GM19452 (cell line): ENCODE measurements around the gene ODAD3.

Experiments
- ATAC-seq: cut with Tn5 transposase; IDR thresholded peaks from one replicate; pipeline ENCODE4 v1.9.1; 2021; ENCODE audit not compliant: unreplicated experiment

The ODAD3 gene

DNA sequence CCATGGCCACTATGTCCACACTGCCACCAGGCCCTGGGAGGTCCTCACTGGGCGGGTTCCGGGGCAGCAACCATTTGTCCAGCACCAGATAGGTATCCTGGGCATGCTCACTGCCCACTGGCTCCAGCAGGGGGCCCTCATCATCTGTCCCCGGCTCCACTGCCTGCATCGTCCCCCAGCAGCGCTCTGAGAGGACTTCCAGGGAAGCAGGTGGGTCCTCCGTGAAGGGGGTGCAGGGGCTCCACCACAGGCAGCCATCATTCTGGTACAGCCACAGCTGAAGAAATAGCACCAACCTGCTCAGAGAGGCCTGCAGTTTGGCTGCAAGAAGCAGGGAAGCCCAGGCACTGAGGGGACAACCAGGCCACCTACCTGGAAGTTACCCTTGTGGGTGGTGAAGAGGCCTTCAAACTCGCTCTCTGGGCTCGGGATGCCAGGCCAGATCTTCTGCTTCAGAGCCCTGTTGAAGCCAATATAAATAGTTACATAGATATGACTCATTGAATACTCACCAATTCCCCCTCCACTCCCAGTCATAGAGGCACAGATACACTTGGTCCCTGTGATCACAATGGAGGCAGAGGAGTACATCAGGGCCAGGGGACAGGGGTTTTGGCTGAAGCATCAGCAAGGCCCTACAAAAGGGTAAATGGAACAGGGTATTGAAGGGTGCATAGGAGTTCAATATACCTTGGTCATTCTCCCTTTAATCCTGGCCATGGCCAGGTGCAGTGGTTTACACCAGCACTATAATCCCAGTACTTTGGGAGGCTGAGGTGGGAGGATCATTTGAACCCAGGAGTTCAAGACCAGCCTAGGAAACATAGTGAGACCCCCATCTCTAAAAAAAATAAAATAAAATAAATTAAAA lies 56.4 kb downstream of the ODAD3 start:
- ATAC-seq, result no peak

DNA sequence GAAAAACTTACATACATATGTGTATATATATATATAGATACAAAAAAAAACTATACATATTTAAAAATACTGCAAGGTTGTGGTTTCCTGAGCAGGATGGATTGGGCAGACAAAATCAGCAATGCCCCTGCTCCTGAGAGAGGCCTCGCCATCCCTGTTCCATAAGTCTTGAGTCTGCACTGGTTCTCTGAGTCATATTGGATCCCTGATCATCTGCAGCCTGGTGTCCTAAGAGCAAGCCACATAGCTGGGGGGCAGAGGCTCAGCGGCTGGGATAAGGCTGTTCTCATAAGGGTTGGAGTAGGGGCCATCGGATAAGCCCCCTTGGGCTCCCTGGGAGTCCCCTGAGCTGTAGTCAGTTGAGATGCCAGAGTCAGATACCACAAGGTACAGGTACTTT lies 57.2 kb downstream of the ODAD3 start:
- ATAC-seq, result no peak

DNA sequence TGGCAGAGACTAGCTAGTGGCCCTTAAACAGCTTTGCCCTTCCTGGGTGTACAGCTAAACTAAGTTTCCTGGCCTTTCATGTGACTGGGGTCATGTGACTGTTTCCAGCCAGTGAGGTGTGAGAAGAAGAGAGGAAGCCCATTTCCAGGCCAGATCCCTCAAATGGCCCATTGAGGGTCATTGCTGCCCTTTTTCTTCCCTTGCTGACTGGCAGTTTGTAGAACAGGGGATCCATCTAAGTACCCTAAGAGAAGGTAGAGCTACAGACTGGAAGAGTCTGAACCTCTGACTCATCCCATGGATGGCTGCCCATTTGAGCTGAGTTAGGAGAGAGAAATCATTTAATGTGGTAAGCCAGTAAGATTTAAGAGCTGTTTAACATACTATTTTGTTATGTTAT lies 57.7 kb downstream of the ODAD3 start:
- no peak for ATAC-seq

DNA sequence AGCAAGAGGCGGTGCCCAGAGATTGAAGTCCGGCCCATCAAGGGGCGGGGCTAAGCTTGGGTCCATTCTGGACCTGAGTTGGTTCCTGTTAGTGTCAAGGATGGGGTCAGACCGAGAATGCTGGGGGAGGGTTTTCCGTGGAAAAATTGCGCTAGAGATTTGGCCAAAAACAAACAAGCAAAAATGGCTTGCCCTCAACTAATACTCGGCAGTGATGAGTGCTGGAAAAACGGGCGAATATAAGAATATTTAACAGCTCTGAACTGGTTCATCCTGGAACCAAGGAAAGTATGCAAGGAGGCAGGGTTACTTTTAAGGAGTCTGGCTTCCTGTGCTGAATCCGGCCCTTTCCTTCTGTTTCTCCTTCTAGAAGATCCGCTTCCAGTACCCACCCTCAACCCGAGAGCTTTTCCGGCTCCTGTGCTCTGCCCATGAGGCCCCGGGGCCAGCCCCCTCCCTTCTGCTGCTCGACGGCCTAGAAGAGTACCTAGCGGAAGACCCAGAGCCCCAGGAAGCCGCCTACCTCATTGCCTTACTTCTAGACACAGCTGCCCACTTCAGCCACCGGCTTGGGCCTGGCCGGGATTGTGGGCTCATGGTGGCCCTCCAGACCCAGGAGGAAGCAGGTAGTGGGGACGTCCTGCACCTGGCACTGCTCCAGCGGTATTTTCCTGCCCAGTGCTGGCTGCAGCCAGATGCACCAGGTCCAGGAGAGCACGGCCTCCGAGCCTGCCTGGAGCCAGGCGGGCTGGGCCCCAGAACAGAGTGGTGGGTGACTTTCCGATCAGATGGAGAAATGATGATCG lies 59.6 kb downstream of the ODAD3 start:
- no peak for ATAC-seq

DNA sequence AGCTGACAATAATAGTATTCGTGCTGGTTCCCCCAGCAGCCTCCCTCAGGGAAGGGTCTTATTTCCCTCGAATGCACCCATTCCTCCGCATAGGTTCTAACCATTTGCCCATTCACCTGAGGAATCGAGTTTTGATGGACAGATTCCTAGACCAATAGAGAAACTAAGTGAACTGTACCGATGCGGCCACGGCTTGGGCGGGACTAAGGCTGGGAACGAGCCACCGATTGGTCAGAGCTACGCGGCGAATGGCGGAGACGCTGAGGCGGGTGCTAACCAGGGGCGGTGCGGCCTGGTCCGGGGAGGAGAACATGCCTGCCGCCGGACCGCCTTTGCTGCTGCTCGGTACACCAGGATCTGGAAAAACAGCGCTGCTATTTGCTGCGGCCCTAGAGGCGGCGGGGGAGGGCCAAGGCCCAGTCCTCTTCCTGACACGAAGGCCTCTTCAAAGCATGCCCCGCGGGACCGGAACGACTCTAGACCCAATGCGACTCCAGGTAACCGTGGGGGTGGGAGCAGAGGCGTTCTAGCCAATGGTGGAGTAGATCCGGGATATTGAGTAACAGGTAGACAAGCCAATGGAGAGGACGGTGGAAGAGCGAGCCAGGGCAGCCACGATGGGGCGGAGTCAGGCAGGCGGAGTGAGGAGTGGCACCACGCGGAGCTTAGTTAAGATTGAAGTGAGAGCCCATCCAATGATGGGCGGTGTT lies 60.3 kb downstream of the ODAD3 start, which contains the start of gene SWSAP1:
TSS of gene SWSAP1 (plus strand) at position 234 of the 710 bp plus-strand sequence. CDS start at position 249, 15 bp downstream.
- ATAC-seq, result peak; percentile 83

DNA sequence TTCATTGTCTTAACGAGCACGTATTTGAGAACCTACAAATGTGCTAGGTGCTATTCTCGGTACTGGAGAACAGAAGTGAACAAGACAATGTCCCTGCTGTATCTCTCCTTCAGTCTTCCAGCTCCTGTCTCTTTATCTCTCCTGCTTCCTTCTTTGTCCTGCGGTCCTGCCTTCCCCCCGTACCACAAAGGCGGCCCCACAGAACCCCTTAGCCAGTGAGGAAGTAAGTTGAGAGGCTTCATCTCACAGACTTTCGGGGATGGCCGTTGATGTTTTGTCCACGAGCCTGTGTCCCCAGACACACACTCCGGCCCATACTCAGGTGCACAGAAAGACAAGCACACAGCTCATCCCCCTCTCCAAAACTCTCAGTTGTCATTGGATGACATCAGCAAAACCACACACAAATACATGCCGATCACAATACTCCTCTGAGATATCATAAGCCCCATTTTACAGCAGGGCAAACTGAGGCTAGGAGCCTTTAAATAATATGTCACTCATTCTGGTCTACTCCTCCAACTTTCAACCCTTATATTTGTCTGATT lies 61.0 kb downstream of the ODAD3 start:
- no peak for ATAC-seq

DNA sequence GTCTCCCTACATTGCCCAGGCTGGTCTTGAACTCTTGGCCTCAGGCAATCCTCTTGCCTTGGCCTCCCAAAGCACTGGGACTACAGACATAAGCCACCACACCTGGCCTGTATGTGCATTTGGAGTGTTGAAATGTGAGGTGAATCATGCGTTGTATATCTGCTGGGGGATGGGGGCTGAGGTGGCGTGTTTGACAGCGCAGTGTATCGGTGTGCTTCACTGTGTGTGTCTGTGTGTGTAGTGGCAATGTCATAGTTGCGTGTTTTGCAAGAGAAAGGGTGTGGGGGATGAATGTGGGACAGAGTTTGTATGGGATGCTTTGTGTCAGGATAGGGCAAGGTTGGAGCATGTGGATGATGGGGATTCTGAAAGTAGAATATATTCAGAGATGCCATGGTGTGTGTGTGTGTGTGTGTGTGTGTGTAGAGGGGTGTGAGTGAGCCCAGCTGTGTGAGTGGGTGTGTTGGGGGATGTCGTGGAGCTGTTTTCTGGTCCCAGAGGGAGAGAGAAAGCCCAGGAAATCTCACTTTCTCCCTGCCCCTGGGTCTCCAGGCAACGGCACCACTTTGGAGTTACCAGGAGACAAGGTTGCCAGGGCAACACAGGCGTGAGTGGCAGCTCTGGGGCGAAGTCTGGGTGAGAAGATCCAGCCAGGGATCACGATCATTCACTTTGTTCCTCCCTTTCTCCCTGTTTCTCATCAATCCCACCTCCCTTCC lies 61.6 kb downstream of the ODAD3 start:
- ATAC-seq, result no peak

DNA sequence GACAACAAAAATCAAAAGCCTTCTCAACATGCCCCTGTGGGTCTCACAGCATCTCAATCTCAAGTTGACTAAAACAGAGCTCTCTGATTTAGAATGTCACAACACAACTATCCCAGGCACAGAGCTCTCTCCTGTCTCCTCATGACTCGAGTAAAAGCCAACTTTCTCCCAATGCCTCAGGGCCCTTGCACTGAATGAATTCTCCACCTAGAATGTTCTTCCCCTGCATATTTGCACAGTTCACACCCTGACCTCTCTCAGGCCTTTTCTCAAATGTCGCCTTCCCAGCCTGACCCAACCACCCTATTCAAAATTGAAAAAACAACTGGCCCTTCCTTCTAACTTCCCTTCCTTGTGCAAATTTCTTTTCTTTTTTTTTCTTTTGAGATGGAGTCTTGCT lies 64.2 kb downstream of the ODAD3 start:
- no peak for ATAC-seq
